8988T (cell line): ENCODE results near the gene C19orf47.
"Not testable (repeated sequence)": the region's sequence is repeated elsewhere in the genome, so short reads cannot be mapped to it uniquely, and the experiment has no call there.

ENCODE experiments used
- DNase-seq: peaks from one replicate; pipeline ENCODE4 v3.0.0; 2011

The C19orf47 gene

GRCh38 chr19:40376286-40376862 lies 28.2 kb upstream of the C19orf47 start:
- no peak for DNase-seq

DNA sequence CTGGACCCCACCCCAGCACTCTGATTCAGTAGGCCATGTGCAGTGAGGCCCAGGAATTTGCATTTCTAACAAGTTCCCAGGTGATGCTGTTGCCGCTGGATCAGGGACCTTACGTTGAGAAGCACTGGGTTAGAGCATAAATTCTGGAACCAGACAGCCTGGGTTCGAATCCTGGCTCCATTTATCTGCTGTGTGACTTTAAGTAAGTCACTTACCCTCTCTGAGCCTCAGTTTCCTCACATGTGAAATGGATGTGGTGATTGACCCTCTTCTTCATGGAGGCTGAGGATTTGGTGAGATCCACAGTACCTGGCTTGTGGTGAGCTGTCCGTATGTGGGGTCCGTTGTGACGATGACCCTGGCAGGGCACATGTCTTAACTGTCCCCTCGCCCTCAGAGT lies 25.9 kb upstream of the C19orf47 start:
- DNase-seq: no peak

- DNase-seq: no peak
Measured at GRCh38 chr19:40371802-40372122, 23.6 kb upstream of the C19orf47 start.

DNA sequence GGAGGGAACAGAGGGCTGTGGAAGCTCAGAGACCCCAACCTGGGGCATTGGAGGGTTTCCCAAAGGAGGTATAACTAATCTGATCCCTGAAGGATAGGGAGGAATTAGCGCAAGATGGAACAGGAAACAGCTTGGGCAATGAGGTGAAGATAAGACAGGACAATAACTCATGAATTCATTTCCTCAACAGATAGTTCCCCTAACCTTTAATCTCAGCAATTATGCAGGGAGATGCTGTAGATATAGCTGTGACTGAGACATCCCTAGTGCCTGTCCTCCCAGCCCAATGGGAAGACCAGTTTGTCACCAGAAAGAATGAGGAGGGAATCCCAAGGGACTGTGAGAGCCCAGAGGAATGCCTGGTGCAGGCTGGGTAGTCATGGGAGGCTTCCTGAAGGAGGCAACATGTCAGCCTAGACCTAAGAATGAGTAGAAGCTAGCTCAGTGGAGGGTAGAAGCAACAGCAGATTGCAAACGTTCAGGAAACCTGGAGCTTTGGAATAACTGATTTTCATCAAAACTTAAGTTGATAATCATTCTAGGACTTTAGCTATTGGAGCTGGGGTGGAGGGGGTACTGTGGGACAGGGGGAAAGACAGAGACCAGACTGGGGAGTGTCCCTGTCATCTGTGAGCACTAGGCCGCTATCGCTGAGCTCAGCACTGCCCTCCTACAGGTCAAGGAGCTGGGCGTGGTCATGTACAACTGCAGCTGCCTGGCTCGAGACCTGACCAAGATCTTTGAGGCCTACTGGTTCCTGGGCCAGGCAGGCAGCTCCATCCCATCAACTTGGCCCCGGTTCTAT lies 23.0 kb upstream of the C19orf47 start:
- DNase-seq: no peak

- DNase-seq: not testable (repeated sequence)
Measured at GRCh38 chr19:40370253-40370652, 22.1 kb upstream of the C19orf47 start.

DNA sequence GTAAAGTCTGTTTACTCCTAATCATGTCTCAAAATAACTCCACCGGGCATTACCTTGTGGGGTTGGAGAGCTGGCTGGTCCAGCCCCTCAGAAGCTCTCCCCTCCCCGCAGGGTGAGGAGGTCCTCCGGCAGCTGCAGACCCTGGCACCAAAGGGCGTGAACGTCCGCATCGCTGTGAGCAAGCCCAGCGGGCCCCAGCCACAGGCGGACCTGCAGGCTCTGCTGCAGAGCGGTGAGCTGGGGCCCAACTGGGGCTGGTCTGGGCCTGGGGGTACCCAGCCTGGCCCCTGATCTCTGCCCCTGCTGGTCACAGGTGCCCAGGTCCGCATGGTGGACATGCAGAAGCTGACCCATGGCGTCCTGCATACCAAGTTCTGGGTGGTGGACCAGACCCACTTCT lies 21.6 kb upstream of the C19orf47 start:
- no peak for DNase-seq

DNA sequence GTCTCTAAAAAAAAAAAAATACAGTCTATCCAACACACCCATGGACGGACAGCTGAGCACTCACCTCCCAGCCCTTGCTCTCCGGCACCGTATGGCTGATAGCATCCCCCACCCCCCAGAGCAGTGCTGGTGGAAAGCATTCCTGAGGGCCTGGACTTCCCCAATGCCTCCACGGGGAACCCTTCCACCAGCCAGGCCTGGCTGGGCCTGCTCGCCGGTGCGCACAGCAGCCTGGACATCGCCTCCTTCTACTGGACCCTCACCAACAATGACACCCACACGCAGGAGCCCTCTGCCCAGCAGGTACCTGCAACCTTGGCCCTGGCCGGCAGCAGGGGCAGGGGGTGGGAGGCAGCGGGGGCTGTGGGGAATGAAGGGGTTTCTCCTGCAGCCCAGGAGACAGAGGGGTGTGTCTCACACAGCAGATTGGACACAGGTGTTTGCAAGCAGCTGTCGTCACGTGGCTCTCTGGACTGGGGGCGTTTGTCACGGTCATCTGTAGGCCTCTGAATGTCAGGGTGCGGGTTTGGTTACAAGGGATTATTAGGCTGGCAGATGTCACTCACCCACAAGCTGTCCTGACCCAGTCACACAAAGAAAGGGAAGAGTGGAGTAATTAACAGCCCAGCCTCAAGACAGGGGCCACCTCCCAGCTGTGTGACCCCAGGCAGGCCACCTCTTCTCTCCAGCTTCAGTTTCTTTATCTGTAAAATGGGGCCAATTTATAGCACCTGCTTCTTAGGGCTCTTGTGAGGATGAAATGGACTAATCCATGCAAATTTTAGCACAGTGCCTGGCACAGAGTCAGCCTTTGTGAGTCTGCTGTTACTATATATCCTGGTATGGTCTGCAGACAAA lies 19.6 kb upstream of the C19orf47 start:
- no peak for DNase-seq

GRCh38 chr19:40366697-40367561 lies 18.7 kb upstream of the C19orf47 start:
- DNase-seq: no peak

DNA sequence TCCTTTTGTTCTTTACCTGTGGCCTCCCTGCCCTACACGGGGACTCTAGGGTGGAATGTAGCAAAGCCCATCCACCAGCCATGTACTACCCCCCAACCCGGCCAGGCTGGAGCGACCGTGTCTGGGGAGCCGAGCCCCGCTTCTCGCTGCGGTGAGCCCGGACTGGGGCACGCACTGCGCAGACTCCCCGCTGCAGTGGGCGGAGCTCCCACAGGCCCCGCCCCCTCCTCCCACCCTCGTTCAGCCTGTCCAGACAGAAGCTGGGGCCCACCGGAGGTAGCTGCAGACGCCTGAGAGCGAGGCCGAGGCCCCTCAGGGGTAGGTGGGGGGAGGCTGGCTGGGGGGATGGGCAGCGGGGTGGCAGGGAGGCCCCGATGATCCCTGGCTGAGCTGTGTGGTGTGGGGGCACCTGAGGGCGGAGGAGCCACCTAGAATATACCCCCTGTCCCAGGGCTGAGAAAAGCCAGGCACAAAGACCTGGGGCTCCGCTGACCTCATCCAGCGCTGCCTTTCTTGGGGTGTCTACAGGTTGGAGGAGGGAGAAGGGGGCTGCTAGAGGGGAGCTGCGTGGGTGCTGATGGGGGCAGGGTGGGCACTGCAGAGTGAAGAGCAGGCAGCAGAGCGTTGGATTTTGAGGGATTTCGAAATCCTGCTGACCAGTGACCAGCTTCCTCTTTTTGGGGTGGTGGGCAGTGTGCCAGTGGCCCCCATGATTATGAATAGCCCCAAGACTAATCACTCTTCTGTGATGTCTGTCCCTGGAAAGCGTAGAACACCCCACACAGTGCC lies 17.6 kb upstream of the C19orf47 start:
- no peak for DNase-seq

- no peak for DNase-seq
Measured at GRCh38 chr19:40365010-40365409, 16.8 kb upstream of the C19orf47 start.

- DNase-seq: no peak
Measured at GRCh38 chr19:40363069-40363468, 14.9 kb upstream of the C19orf47 start.

- DNase-seq: no peak
Measured at GRCh38 chr19:40362160-40362559, 14.0 kb upstream of the C19orf47 start.

DNA sequence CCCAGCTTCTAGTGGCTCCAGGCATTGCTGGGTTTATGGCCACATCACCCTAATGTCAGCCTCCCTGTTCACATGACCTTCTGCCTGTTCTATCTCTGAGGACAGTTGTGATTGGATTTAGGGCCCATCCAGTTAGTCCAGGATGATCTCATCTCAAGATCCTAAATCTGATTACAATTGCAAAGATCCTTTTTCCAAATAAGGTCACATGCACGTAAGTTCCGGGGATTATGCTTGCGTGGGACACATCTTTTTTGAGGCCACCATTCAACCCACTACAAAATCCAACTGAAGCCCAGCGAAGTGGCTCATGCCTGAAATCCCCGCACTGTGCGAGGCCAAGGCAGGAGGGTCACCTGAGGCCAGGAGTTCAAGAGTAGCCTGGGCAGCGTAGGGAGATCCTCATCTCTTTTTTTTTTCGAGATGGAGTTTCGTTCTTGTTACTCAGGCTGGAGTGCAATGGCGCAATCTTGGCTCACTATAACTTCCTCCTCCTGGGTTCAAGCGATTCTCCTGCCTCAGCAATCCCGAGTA lies 12.6 kb upstream of the C19orf47 start:
- DNase-seq: no peak

DNA sequence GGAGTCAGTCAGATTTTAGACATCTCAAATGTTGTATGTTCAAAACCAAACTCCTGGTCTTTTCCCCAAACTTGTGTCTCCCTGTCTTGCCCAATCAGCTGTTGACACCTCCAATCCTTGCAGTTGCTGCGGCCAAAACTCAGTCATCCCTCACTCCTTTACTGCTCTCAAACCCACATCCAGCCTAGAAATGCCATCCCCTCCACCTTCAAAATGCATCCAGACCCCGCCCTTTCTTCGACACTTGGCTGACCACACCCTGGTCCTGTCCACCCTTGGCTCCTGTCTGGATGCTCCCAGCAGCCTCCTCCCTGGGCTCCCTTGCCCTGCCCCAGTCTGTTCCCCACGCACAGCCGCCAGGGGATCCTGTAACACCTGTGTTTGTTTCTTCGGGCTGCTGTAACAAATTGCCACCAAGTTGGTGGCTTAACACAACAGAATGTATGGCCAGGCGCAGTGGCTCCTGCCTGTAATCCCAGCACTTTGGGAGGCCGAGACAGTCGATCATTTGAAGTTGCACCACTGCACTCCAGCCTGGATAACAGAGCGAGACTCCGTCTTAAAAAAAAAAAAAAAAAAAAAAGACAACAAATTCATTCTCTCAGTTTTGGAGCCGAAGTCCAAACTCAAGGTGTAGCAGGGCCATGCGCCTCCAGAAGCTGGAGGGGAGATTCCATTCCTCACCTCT lies 12.0 kb upstream of the C19orf47 start:
- DNase-seq: no peak

GRCh38 chr19:40358773-40359172 lies 10.6 kb upstream of the C19orf47 start:
- no peak for DNase-seq

DNA sequence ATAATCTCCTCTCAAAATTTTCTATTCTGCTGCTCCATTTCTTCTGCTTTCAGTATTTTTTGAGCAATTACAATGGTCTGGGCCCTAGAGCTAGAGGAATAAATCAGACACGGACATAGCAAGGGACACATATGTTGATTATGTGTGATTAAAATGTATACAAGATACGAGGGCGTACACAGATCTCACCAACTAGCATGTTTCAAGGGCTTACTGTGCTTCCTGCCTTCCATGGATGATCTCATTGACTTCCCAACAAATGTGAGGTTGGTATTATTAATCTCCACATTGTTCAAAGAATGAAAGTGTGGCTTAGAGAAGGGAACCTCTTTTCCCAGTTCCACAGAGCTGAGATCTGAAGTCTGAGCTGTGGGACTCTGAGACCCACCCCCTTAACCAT lies 9.4 kb upstream of the C19orf47 start:
- DNase-seq: no peak

DNA sequence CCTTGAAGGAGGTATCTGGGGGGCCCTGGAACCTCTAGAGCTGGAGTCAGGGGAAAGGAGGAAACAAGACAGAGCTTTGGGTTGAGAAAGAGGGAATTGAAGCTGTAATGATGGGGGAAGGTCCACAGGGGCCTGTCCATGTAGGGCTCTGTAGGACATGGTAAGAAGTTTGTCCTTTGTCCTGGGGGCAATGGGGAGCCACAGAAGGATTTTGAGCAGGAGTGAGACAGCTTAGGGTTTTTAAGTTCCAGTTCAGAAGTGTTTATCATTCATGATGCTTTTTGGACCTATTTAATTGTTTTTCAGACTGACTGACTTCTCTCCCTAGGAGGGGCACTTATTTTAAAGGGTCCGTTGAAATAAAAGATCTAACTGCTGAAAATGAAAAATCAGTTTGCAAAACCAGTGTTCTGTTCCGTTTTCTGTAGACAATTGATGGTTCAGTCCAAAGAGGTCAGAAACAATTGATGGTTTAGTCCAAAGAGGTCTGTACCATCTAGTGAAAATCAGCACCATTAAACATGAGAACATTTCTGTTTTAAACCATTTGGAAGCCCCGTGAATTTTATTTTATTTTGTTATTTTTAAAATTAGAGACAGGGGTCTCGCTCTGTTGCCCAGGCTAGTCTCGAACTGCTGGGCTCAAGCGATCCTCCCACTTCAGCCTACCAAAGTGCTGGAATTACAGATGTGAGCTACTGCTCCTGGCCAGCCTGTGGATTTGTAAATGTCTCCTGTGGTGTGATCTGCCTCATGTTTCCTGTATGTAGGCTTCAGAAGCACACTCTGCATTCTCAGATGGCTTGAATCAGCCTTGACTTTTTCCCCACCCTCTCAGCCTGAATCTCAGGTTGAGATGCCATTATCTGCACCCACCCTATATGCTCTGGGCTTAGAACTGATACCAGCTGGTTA lies 8.7 kb upstream of the C19orf47 start:
- no peak for DNase-seq

DNA sequence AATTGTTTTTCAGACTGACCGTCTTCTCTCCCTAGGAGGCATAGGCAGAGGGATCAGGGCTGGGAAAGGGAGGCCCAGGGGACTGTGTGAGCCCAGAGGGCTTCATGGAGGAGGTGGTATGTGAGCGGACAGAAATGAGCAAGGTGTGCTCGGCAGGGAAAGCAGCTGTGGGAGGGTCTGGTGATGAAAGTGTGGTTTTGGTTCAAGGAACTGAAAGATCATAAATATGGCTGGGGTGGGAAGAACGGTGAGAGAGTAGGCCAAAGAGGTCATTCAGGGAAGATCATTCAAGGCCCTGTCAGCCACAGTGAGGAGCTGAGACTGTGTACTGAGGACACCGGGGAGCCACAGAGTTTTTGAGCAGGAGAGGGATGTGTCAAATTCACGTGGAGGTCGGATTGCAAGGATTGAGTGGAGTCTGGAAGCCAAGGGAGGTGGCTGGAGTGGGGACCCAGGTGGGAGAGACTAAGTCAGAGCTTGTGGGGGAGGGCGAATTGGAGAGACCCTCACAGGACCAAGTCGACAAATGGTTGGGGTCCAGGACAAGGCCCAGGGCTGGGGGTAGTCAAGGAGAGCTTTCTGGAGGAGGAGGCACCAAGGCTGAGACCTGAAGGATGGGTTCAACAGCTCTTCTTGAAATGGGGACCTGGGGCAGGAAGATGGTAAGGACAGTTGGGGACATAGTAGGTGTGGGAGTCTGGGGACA lies 7.9 kb upstream of the C19orf47 start:
- no peak for DNase-seq

DNA sequence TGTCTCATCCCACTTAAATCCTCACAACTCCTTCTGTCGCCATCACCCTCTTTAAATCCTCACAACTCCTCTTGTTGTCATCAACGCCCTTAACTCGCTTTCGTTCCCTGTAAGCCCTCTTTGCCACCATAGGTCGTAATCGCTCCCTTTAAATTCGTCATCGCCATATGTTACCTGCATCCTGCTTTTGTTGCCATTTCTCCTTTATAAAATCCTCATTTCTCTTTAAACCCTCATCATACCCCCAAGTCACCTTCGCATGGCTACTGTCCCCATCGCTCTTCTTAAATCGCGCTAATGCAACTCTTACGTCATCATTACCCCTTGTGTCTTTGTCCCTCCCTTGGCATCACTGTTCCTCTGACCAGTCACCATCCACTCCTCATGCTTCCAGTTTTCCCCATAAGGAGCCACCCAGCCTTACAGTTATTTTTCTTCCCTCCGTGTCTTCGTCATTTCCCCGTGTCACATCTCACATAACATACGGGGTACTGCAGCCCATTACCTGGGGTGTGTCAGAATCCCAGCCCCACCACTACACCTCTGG lies 837 bp upstream of the C19orf47 start:
- no peak for DNase-seq
